ENCODE data around the gene RFPL4A. TPM values are rescaled to one million over a fixed set of nuclear protein-coding genes. Genes with fewer than 3 reads are reported as not detected.

Gene RFPL4A
- total and polyA plus RNA-seq, 10 of the 15 experiments (the other 5 are each of a cell fraction or from before 2014, with no cell fraction given) = 0.18 TPM; not detected in 9

GRCh38 chr19:55720214-55720746 lies 38.6 kb upstream of the RFPL4A start:
- Histone ChIP-seq H3K9me3 (replicated peaks; ENCODE audit: control insufficient read depth, insufficient read depth, low read length) (no peaks in the 10 kb centered on the region; the same call in 2 of the 3 replicates), H3K9ac (ENCODE audit: control insufficient read depth, insufficient read depth, low read length) (no peak overlapping the region), H3K4me1 (ENCODE audit: control insufficient read depth, insufficient read depth, low read length) (no peaks in the 10 kb centered on the region), H3K36me3 (ENCODE audit: control insufficient read depth in 2 of 2, insufficient read depth in 2 of 2, low read length in 1 of 2) (no peaks in the 10 kb centered on the region), H3K4me2 (ENCODE audit: control insufficient read depth, insufficient read depth) (no peak overlapping the region), H2AFZ (ENCODE audit: control insufficient read depth, low read depth, low read length) (no peak overlapping the region), H3K79me2 (ENCODE audit: control insufficient read depth, insufficient read depth, low read length) (no peaks in the 10 kb centered on the region), H3K4me3 (no peak overlapping the region), H4K20me1 (ENCODE audit: control insufficient read depth, insufficient read depth) (no peaks in the 10 kb centered on the region), H3K27me3 (replicated peaks in 1 of 2; ENCODE audit: control insufficient read depth in 2 of 2, insufficient read depth in 2 of 2, low read length in 1 of 2) (no peaks in the 10 kb centered on the region), H3K27ac (ENCODE audit: control insufficient read depth, insufficient read depth) (no peak overlapping the region)
- WGBS (ENCODE audit: insufficient coverage, insufficient replicate concordance, low lambda C conversion rate, missing lambda C conversion rate) = 13% methylated on average over 5 of the region's 5 CpGs
- FAIRE-seq (no peak), DNase-seq (ENCODE audit: low read depth, low spot score) (no peak), ATAC-seq (no peak)
- BruUV-seq (replicated peaks) = no TSS peak
- SMC1A ChIA-PET (ENCODE audit: uncharacterized antibody, unreplicated experiment) = no interaction called here
- TF ChIP-seq E4F1 (IDR thresholded peaks at IDR 0.05; ENCODE audit: borderline replicate concordance, partially characterized antibody) (no peak), SREBF2 (IDR thresholded peaks at IDR 0.05; ENCODE audit: low read length) (no peak), CBFB (IDR thresholded peaks at IDR 0.05; ENCODE audit: low read depth) (no peak), EED (IDR thresholded peaks at IDR 0.05; ENCODE audit: low read depth) (no peak), CBX3 (IDR thresholded peaks at IDR 0.05; ENCODE audit: borderline replicate concordance, low read depth) (no peak), IKZF1 (conservative IDR thresholded peaks at IDR 0.05) (no peak), SPI1 (IDR thresholded peaks at IDR 0.05; ENCODE audit: borderline replicate concordance, insufficient read depth, low read depth, low read length) (no peak), NFIC (IDR thresholded peaks at IDR 0.05; ENCODE audit: low read depth, low read length) (no peak), MXI1 (IDR thresholded peaks at IDR 0.05; ENCODE audit: low read depth, low read length) (no peak), ZBTB40 (IDR thresholded peaks at IDR 0.05; ENCODE audit: borderline replicate concordance) (no peak), STAT1 (conservative IDR thresholded peaks at IDR 0.05) (no peak), MTA3 (IDR thresholded peaks at IDR 0.05; ENCODE audit: borderline replicate concordance, low read length) (no peak), ATF2 (IDR thresholded peaks at IDR 0.05; ENCODE audit: low read length) (no peak), DPF2 (IDR thresholded peaks at IDR 0.05) (no peak), SMAD5 (IDR thresholded peaks at IDR 0.05; ENCODE audit: low read depth) (no peak), MAX (IDR thresholded peaks at IDR 0.05; ENCODE audit: low read depth, low read length) (no peak), YBX1 (IDR thresholded peaks at IDR 0.05) (no peak)
- TF ChIP-seq, protein P1, sequence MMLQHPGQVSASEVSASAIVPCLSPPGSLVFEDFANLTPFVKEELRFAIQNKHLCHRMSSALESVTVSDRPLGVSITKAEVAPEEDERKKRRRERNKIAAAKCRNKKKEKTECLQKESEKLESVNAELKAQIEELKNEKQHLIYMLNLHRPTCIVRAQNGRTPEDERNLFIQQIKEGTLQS (IDR thresholded peaks at IDR 0.05; ENCODE audit: borderline replicate concordance, extremely low read depth, low read depth, low read length) = no peak
- CTCF ChIA-PET = no interaction called here
- RAD21 ChIA-PET (ENCODE audit: unreplicated experiment) = no interaction called here
- intact Hi-C loops (cut with micrococcal nuclease; ENCODE audit: unreplicated experiment) = no loop called here
- in situ Hi-C loops (cut with MboI) = no loop called here
- POLR2A ChIA-PET = no interaction called here

Measured in GM12878 (cell line).